Measurements from ENCODE around the gene WASF2. TPM values are rescaled to one million over a fixed set of nuclear protein-coding genes. Genes with fewer than 3 reads are reported as not detected.
A peak's percentile ranks its signal among the peaks of the same experiment; 100 is the strongest.
"Not testable (repeated sequence)": the region's sequence is repeated elsewhere in the genome, so short reads cannot be mapped to it uniquely, and the experiment has no call there.

Gene WASF2
- total RNA-seq, 4 donors from 2014 or later = 52.5 to 74.5 (median 57.5) TPM

DNA sequence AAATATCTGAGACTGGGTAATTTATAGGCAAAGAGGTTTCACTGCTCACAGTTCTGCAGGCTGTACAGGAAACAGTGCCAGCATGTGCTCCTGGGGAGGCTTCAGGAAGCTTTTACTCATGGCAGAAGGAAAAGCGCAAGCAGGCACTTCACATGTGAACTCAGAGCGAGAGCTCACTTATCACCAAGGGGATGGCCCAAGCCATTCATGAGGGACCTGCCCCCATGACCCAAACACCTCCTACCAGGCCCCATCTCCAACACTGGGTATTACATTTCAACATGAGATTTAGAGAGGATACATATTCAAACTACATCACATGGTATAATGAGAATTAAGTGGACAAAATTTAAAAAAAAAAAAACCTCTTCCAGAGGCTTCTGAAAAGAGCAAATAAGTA, 13.7 kb downstream of the WASF2 start:
- TF ChIP-seq, protein P1, sequence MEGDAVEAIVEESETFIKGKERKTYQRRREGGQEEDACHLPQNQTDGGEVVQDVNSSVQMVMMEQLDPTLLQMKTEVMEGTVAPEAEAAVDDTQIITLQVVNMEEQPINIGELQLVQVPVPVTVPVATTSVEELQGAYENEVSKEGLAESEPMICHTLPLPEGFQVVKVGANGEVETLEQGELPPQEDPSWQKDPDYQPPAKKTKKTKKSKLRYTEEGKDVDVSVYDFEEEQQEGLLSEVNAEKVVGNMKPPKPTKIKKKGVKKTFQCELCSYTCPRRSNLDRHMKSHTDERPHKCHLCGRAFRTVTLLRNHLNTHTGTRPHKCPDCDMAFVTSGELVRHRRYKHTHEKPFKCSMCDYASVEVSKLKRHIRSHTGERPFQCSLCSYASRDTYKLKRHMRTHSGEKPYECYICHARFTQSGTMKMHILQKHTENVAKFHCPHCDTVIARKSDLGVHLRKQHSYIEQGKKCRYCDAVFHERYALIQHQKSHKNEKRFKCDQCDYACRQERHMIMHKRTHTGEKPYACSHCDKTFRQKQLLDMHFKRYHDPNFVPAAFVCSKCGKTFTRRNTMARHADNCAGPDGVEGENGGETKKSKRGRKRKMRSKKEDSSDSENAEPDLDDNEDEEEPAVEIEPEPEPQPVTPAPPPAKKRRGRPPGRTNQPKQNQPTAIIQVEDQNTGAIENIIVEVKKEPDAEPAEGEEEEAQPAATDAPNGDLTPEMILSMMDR (IDR thresholded peaks at IDR 0.05) = no peak
- TF ChIP-seq POLR2A (IDR thresholded peaks at IDR 0.05) = no peak
- no peak overlapping the region for H3K4me3 ChIP-seq
- peaks cover 0 to 28% (median 10%) of the 10 kb centered on the region in 4 donors for H3K4me1 ChIP-seq
- H3K9me3 ChIP-seq = no peaks in the 10 kb centered on the region
- DNase-seq = peak in 1 of 3 donors; percentile 36
- H3K27me3 ChIP-seq = no peaks in the 10 kb centered on the region
- H3K27ac ChIP-seq = peak overlapping the region in 1 of 4 donors; percentile 46
- H3K36me3 ChIP-seq = no peaks in the 10 kb centered on the region

DNA sequence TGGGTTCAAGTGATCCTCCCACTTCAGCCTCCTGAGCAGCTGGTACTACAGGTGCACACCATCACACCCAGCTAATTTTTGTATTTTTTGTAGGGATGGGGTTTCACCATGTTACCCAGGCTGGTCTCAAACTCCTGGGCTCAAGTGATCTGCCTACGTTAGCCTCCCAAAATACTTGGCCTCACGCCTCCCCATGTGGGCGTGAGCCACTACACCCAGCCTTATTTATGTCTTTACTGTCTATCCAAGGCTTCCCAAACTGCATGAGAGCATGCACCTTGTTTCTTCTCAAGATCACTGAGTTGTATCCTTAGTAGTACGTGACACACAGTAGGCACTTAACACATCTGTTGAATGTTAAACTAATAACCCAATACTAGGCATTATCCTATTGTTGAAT, 14.2 kb downstream of the WASF2 start:
- no peak for DNase-seq
- Histone ChIP-seq H3K27ac (no peak overlapping the region), H3K36me3 (no peaks in the 10 kb centered on the region), H3K27me3 (no peaks in the 10 kb centered on the region), H3K4me3 (no peak overlapping the region), H3K9me3 (no peaks in the 10 kb centered on the region), H3K4me1 (peaks cover 0 to 28% (median 10%) of the 10 kb centered on the region in 4 donors)
- no peak for TF ChIP-seq POLR2A (IDR thresholded peaks at IDR 0.05)
- TF ChIP-seq, protein P1 (IDR thresholded peaks at IDR 0.05) = no peak

DNA sequence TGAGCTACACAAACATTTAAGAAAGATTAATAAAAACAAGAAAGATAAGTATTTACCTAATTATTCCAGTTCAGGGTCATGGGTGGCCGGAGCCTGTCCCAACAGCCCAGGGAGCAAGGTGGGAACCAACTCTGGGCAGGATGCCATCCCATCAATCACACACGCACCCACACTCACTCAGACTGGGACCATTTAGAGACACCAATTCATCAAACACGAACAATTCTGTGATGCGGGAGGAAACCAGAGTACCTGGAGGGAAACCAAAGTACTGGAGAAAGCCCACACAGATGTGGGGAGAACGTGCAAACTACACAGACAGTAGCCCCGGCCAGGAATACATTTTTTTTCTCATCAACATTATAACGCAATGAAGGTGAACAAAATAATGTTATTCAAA, 16.2 kb downstream of the WASF2 start:
- H3K27me3 ChIP-seq = no peaks in the 10 kb centered on the region
- H3K36me3 ChIP-seq = no peaks in the 10 kb centered on the region
- no peak overlapping the region for H3K27ac ChIP-seq
- H3K9me3 ChIP-seq = no peaks in the 10 kb centered on the region
- DNase-seq = peak in 1 of 3 donors; percentile 35
- H3K4me3 ChIP-seq = no peak overlapping the region
- peaks cover 0 to 31% (median 6%) of the 10 kb centered on the region in 4 donors for H3K4me1 ChIP-seq
- TF ChIP-seq, protein P1 (IDR thresholded peaks at IDR 0.05) = no peak
- no peak for TF ChIP-seq POLR2A (IDR thresholded peaks at IDR 0.05)

DNA sequence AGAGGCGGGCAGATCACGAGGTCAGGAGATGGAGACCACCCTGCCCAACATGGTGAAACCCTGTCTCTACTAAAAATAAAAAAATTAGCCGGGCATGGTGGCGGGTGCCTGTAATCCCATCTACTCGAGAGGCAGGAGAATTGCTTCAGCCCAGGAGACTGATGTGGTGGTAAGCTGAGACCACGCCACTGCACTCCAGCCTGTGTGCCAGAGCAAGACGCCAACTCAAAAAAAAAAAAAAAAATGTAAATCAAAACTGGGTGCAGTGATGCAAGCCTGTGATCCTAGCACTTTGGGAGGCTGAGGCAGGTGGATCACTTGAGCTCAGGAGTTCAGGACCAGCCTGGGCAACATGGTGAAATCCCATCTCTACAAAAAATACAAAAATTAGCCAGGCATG, 17.9 kb downstream of the WASF2 start:
- not testable (repeated sequence) for DNase-seq, H3K4me3 ChIP-seq, H3K27me3 ChIP-seq, H3K27ac ChIP-seq, H3K9me3 ChIP-seq, H3K36me3 ChIP-seq
- H3K4me1 ChIP-seq = peaks cover 0 to 28% (median 4%) of the 10 kb centered on the region in 4 donors

DNA sequence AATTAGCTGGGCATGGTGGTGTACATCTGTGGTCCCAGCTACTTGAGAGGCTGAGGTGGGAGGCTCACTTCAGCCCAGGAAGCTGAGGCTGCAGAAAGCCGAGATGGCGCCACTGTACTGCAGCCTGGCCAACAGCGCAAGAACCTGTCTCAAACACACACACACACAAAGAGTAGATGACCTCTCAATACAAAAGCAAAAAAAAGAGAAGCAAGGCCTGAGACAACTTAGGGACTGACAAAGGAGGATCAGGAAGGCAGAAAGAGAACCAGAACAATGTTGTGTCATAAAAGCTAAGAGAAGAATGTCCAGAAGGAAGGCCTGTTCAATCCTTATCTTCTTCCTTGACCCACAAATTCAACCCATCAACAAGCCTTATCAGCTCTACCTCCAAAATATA, 18.5 kb downstream of the WASF2 start:
- no peak overlapping the region for H3K27ac ChIP-seq
- H3K4me1 ChIP-seq = peaks cover 0 to 28% (median 3%) of the 10 kb centered on the region in 4 donors
- H3K27me3 ChIP-seq = no peaks in the 10 kb centered on the region
- TF ChIP-seq POLR2A (IDR thresholded peaks at IDR 0.05) = no peak
- TF ChIP-seq, protein P1 (IDR thresholded peaks at IDR 0.05) = no peak
- peaks cover 0 to 3% (median 0%) of the 10 kb centered on the region in 3 donors for H3K36me3 ChIP-seq
- DNase-seq = peak in 1 of 3 donors; percentile 40
- H3K4me3 ChIP-seq = no peak overlapping the region
- no peaks in the 10 kb centered on the region for H3K9me3 ChIP-seq

DNA sequence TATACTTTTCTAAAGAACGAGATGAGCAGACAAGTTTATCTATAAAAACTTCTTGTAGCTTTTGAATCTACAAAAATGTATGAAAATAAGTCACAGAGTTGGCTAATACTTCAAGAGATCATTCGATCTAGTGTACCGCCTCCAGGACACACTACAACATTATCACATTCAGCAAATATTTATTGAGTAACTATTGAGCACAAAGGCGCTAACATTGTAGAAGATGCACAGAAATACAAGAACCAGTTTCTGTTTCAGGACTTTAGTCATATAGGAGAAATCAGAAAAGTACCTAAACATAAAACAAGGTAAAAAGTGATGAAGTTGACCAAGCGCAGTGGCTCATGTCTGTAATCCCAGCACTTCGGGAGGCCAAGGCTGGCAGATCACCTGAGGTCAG, 20.6 kb downstream of the WASF2 start:
- DNase-seq = peak in 1 of 3 donors; percentile 24
- no peak overlapping the region for H3K4me3 ChIP-seq
- no peak for TF ChIP-seq POLR2A (IDR thresholded peaks at IDR 0.05)
- TF ChIP-seq, protein P1 (IDR thresholded peaks at IDR 0.05) = no peak
- H3K27ac ChIP-seq = no peak overlapping the region
- no peaks in the 10 kb centered on the region for H3K27me3 ChIP-seq
- peaks cover 0 to 13% (median 0%) of the 10 kb centered on the region in 3 donors for H3K36me3 ChIP-seq
- H3K9me3 ChIP-seq = no peaks in the 10 kb centered on the region
- H3K4me1 ChIP-seq = peaks cover 0 to 18% (median 3%) of the 10 kb centered on the region in 4 donors

DNA sequence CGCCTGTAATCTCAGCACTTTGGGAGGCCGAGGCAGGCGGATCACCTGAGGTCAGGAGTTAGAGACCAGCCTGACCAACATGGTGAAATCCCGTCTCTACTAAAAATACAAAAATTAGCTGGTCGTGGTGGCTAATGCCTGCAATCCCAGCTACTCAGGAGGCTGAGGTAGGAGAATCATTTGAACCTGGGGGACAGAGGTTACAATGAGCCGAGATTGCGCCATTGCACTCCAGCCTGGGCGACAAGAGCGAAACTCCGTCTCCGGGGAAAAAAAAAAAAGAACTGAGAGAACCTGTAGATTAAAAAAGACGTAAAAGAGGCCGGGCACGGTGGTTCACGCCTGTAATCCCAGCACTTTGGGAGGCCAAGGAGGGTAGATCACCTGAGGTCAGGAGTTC, 21.6 kb downstream of the WASF2 start:
- not testable (repeated sequence) for H3K4me1 ChIP-seq

More for the DNA sequence above, 21.6 kb downstream of the WASF2 start:
- not testable (repeated sequence) for H3K27ac ChIP-seq, DNase-seq, H3K4me3 ChIP-seq, H3K9me3 ChIP-seq, H3K27me3 ChIP-seq
- peaks cover 0 to 13% (median 0%) of the 10 kb centered on the region in 3 donors for H3K36me3 ChIP-seq

Measured in Peyer's patch (tissue), 4 donors.